ENCODE data around the gene PNMT.
A peak's percentile ranks its signal among the peaks of the same experiment; 100 is the strongest.

PNMT gene

DNA sequence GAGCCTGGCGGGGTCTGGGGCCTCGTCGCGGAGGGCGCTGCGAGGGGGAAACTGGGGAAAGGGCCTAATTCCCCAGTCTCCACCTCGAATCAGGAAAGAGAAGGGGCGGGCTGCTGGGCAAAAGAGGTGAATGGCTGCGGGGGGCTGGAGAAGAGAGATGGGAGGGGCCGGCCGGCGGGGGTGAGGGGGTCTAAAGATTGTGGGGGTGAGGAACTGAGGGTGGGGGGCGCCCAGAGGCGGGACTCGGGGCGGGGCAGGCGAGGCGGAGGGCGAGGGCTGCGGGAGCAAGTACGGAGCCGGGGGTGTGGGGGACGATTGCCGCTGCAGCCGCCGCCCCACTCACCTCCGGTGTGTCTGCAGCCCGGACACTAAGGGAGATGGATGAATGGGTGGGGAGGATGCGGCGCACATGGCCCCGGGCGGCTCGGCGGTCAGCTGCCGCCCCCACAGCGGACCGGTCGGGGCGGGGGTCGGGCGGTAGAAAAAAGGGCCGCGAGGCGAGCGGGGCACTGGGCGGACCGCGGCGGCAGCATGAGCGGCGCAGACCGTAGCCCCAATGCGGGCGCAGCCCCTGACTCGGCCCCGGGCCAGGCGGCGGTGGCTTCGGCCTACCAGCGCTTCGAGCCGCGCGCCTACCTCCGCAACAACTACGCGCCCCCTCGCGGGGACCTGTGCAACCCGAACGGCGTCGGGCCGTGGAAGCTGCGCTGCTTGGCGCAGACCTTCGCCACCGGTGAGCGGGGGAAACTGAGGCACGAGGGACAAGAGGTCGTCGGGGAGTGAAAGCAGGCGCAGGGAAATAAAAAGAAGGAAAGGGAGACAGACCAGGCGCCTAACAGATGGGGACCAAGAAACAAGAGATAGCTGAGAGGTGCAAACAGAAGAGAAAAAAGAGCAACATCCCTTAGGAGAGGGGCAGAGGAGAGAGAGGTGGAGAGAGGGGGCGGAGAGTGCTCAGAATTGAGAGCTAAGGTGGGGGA lies at the start of gene PNMT:
TSS of gene PNMT (plus strand) at position 509 of the 980 bp plus-strand sequence. CDS start at position 532, 23 bp downstream.
- DNase-seq: peak; percentile 75

- no peak for DNase-seq
Observed at GRCh38 chr17:39618956-39619785, 49.1 kb upstream of the PNMT start.

GRCh38 chr17:39619786-39620101 lies 48.5 kb upstream of the PNMT start:
- DNase-seq: no peak

DNA sequence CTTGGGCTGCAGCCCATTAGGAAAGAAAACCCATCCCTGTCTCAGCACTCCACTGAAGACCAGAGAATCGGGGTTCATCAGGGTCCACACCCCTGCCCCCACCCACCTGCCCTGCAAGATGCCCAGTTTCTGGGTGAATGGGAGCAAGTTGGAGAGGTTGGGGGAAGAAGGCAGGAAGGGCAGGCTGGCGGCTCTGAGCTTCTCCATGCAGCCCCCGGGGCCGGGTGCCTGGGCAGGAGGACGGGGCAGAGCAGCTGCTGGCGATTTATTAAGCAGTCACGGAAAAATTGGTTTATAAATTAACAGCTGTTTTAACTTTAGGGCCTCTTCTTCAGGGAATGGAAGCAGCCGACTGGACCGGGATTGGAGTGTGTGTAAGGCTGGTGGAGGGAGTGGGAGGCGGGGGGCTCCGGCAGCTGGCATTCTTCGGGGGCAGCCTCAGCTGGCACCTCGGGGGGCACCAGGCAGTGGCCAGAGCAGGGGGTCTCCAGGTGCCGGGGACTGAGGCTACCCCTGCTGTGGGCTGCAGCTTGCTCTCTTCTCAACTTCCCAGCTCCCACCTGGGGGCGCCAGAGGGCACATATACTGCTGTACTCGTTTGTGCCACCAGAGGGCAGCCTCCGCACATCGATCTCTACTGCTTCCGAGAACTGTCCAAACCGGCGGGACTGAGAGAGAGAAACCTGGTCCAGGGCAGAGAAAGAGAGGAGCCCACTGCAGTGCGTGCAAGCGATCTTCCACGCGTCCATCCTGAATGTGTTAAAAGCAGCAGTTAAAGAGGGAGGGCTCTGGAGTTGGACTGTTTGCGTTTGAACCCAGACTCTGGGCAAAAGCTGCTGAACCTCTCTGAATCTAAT lies 46.5 kb upstream of the PNMT start:
- peak; percentile 89 for DNase-seq

DNA sequence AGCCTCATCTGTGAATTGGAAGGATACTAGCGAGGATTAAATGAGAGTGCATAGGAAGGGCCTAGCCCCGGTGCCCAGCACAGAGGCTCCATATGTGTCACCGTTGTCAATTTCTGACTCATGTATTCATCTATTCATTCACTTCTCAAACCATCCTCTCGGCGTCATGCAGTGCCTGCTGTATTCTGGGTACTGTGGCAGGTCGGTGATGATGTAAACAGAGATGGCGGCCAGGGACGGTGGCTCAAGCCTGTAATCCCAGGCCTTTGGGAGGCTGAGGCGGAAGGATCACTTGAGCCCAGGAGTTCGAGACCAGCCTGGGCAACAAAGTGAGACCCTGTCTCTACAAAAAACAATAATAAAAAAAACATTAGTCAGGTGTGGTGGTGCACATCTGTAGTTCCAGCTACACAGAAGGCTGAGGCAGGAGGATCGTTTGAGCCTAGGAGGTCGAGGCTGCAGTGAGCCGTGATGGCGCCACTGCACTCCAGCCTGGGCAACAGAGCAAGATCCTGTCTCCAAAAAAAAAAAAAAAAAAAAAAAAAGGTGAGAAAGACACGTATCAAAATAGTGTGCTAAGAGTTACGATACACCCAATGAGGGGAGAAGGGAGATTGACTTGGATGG lies 45.8 kb upstream of the PNMT start:
- DNase-seq: peak; percentile 66

DNA sequence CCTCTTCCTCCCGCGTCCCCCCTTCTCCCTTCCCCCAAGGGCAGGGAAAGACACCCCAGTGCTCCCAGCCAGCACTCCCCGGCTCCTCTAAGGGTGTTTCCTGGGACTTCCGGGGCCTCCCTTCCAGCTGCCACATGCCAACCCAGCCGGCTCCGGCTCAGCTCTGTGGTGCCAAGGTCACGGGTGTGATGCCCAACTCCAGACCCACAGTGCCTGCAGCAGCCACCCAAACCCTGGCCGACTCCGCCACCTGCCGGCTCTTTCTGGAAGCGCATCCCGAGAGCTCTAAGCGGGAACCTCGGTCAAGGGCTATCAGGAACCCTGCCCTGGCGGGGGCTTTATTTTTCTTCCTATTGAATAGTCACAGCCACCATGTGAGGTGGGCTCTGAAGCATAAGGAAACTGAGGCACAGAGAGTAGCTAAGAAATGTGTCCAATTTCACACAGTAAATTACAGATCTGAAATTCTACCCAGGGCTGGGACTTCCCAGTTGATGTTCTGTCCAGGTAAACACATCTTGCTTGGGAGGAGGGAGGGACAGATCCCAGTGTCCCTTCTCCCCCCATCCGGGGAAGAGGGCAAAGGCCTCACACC lies 44.8 kb upstream of the PNMT start:
- peak; percentile 90 for DNase-seq

DNA sequence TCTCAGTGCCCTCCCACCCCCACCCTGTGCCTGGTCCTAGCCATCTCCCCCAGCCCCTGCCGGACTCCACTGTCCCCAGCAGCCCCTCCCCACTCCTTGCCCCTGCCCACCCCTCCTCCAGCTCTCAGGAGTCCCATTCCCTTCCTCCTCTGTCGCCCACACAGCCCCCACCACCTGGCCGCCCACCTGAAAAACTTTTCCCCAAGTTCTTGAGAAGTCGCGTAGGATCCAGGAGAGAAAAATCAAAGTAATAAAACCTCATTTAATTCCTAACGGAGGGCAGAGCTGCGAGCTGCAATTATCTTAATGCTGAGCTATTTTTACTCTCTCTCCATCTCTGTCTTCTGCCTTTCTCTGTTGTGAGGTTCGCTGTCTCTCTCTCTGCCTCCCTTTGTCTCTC lies 43.9 kb upstream of the PNMT start:
- DNase-seq: no peak

GRCh38 chr17:39625198-39625785 lies 43.0 kb upstream of the PNMT start:
- DNase-seq: no peak

- peak; percentile 25 for DNase-seq
Observed at GRCh38 chr17:39626171-39627046, 41.8 kb upstream of the PNMT start, which contains the start of gene PPP1R1B. TSS of gene PPP1R1B (plus strand) at chr17:39626952. CDS start at chr17:39627393, 441 bp downstream.

DNA sequence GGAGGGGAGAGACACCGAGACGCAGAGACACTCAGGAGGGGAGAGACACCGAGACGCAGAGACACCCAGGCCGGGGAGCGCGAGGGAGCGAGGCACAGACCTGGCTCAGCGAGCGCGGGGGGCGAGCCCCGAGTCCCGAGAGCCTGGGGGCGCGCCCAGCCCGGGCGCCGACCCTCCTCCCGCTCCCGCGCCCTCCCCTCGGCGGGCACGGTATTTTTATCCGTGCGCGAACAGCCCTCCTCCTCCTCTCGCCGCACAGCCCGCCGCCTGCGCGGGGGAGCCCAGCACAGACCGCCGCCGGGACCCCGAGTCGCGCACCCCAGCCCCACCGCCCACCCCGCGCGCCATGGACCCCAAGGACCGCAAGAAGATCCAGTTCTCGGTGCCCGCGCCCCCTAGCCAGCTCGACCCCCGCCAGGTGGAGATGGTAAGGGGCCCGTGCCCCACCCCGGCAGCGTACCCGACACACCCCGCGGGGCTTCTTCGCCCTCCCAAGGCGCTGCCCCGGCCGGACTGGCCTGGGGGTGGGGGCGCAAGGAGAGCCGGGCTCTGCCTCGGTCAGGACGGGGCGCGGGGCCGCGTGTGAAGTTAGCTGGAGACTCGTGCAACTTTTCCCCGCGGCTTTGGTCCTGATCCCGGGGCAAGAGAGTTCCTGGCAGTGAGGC lies 41.1 kb upstream of the PNMT start:
- DNase-seq: no peak

DNA sequence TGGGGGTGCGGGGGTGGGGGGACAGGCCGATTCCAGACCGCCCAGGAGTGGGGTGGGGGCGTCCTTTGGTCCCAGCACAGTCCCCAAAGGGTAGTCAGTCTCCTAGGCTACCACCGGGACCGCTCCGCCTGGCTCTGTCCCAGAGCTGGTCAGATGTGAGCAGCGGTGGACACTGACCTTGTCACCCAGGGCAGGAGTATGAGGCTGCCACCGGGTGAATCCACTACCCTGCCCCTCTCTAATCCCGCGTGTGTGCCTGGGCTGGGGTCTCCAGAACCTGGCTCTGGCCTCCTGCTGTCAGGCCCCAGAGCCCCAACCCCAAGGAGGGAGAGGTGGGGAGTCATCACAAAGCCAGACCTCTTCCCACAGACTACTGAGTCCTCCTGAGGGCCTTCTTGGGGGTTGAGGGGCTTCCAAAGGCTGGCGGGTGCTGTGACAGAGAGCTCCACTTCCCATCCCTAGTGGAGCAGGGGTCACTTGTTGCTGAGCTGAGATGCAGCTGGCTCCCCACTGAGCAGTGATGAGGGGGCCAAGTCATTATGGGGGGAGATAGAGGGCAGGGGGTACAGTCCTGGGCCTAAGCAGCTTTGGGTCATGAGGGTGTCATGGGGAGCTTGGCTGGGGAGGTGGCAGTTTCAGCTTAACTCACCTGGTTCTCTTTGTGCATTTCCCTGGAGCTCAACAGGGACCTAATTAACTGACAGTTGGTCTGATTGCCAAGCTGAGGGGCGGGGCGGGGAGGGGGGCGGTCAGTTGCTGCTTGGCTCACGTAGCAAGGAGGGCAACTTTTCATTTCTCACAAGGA lies 40.3 kb upstream of the PNMT start:
- DNase-seq: no peak

DNA sequence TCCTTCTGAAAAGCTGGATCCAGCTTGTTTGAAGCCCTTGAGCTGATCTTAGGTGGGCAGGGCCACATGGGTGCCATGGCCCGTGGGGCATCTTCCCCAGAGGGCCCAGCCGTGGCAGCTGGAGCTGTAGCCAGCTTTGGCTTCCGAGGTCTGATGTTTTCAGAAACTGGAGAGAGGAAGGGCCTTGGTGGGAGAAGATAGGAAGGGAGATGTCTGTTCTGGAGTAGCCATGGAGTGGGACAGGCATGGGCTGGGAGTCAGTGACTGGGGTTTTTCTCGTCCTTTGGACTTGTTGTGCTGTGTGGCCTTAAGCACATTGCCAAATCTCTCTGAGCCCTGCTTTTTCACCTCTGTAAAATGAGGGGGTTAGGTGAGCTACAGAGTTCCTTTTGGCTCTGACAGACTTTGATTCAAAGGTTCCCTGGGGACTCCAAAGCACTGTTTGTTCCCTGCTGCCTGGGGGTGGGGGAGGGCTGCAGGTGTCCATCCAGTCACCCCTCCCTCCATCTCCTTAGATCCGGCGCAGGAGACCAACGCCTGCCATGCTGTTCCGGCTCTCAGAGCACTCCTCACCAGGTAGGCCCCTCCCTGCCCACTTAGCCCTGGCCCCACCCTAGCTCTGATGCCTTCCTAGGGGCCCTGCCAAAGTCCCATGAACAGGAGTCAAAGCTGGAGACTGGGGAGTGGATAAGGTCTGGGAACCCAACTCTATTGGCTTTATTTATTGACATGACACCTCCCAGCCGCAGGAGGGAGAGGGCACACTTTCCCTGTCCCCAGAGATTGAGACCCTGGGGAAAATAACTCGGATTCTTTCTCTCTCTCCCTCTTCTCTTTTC lies 39.4 kb upstream of the PNMT start:
- DNase-seq: no peak

DNA sequence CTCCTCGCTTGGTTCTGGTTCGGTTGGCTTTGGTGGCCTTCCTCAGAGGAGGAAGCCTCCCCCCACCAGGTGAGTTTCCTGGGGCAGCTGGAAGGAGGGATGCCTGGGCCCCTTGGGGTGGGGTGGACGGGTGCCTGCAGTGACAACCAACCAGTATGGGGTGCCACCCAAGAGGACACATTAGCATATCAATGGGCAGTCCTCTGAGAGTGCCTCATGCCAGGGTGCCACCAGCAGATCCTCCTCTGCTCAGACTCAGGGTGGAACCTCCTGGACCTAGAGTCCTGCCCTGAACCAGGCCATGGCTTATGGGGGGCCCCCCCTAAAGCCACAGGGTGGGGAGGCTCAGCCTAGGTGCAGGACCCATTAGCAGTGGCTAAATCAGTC lies 38.8 kb upstream of the PNMT start:
- no peak for DNase-seq

DNA sequence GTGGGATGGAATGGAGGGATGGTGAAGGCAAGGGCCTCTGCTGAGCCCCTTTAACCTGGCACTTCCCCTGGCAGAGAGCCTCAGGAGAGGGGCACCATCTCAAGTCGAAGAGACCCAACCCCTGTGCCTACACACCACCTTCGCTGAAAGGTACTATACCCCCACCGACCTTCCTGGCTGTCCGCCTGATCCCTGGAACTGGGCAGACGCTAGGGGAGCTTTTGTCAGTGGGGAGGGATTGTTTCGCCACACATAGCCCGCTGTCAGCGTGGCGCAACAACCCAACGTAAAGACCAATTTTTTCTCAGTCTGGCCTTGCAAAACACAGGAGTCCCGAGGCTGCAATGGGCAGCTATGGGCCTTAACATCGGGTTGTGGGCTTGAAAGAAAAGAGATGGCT lies 38.4 kb upstream of the PNMT start:
- no peak for DNase-seq

DNA sequence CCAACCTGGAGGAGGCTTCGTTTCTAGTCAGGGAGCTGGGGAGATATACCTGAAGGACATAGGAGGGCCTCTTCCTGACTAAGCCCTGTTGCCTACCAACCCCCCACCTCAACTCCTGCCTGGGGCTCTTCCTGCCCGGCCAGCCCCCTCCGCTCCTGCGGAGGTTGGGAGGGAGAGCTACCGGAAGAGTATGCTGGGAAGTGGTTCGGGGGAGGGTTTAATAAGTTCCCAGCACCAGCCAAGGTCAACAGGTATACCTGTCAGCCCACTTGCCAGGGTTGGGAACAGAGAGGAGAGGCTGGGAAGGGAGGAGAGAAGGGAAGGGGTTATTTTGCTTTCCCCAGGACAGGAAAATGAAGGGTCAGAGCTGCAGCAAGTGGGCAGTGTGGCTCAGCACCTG lies 36.9 kb upstream of the PNMT start:
- no peak for DNase-seq

GRCh38 chr17:39632153-39632941 lies 35.9 kb upstream of the PNMT start:
- no peak for DNase-seq

- DNase-seq: no peak
Observed at GRCh38 chr17:39633570-39634183, 34.6 kb upstream of the PNMT start.

Data from stimulated activated CD4-positive, alpha-beta T cell treated with anti-CD3 and anti-CD28 coated beads, Interleukin-4, amount 100 ng/mL, for 24 hours (primary cell).